Heart right ventricle (tissue), 16 donors: ENCODE results near the gene TPD52L2. TPM values are rescaled to one million over a fixed set of nuclear protein-coding genes. Genes with fewer than 3 reads are reported as not detected.
"Not testable (repeated sequence)": the region's sequence is repeated elsewhere in the genome, so short reads cannot be mapped to it uniquely, and the experiment has no call there.

Experiments
- ATAC-seq, 8 donors: fragments of 200-7000 bp; cut with Tn5 transposase; one replicate each; pipeline ENCODE4 v1.9.1; 2020; ENCODE audit warnings: mild to moderate bottlenecking in 8 of 8, moderate library complexity in 8 of 8, moderate number of reproducible peaks in 1 of 8
- DNase-seq, 2 donors: peaks; one replicate each; pipeline ENCODE4 v3.0.0-alpha.2; 2020
- H3K27ac ChIP-seq, 10 donors: fragments of 200-600 bp; sonication (generic) in 2 of 10; one replicate each; pipeline versions ENCODE4 v1.5.0 to v1.8.0; 2020 to 2022; ENCODE audit warnings: mild to moderate bottlenecking in 3 of 10
- H3K27me3 ChIP-seq, 7 donors: fragments of 200-600 bp; one replicate each; pipeline ENCODE4 v1.8.0; 2021 to 2022; ENCODE audit warnings: mild to moderate bottlenecking in 2 of 7
- H3K36me3 ChIP-seq, 9 donors: fragments of 200-600 bp; sonication (generic) in 1 of 9; one replicate each; pipeline versions ENCODE4 v1.5.0 to v1.8.0; 2020 to 2022; ENCODE audit warnings: mild to moderate bottlenecking in 2 of 9
- H3K4me1 ChIP-seq, 9 donors: fragments of 200-600 bp; sonication (generic) in 1 of 9; one replicate each; pipeline versions ENCODE4 v1.5.0 to v1.8.0; 2020 to 2022; ENCODE audit warnings: mild to moderate bottlenecking in 4 of 9
- H3K4me3 ChIP-seq, 10 donors: fragments of 200-600 bp; sonication (generic) in 2 of 10; one replicate each; pipeline versions ENCODE4 v1.5.0 to v1.8.0; 2020 to 2022; ENCODE audit warnings: mild to moderate bottlenecking in 7 of 10, moderate library complexity in 2 of 10
- H3K9me3 ChIP-seq, 11 donors: fragments of 200-600 bp in 10 of 11; sonication (generic) in 2 of 11; one replicate each; pipeline versions ENCODE4 v1.5.0 to v1.8.0; 2013 to 2022; ENCODE audit warnings: mild to moderate bottlenecking in 2 of 11, control low read depth in 1 of 11, moderate library complexity in 1 of 11
- CTCF ChIP-seq, 9 donors: fragments of 200-600 bp; sonication (generic) in 2 of 9; IDR thresholded peaks; one replicate each; pipeline versions ENCODE4 v1.5.0 to v1.8.0; 2021 to 2022; ENCODE audit warnings: antibody characterized with exemption in 9 of 9, mild to moderate bottlenecking in 5 of 9, moderate library complexity in 1 of 9
- WGBS, 2 donors: extraction: QIAGEN DNeasy Blood & Tissue Kit; methylation state at CpG; one replicate each; pipeline ENCODE4 v1.1.7; 2013; ENCODE audit warnings: inconsistent platforms in 1 of 2; 5-methylcytosine and 5-hydroxymethylcytosine counted together
- intact Hi-C, 10 donors: fragments of 100-400 bp; cut with DNase I; formaldehyde crosslinking; loops; one replicate each; pipeline versions ENCODE4 v1.11.1 to v1.14.2; 2022
- polyA plus RNA-seq, 2 donors: library from polyadenylated mRNA; stranded (reverse); fragments of 200-250 nt; gene quantifications; one replicate each; pipeline ENCODE4 v1.2.3, GENCODE V29; 2013
- total RNA-seq, 10 donors: library from RNA; stranded (reverse); fragmentation: NEBNext Ultra II Directional in 3 of 10; extraction: Animal tissue kit (Norgen Biotek cat#: 25700) in 3 of 10; gene quantifications; one replicate each; pipeline versions ENCODE4 v1.2.1 to v1.2.4, GENCODE V29; 2021 to 2023
- donor health status: Arrhythmogenic right ventricular cardiomyopathy.
- donor health status: ischemic (EF 13 %, LVEDD 7.1; RV severe dilation, severe dysfunction).
- donor health status: healthy with polysubstance abuse.
- donor health status: DM: no; HTN: yes; CAD: no.
- donor health status: DM: no; HTN: no; CAD: no.
- donor health status: ischemic (EF 25% LVEDD 6.9; RV normal size, moderate dysfunction).
- donor health status: ischemic (EF 25% LVEDD 5.7; RV mildly dilated, moderate dysfunction).
- donor health status: healthy.
- donor health status: DM: yes; HTN: yes; CAD: no.
- donor health status: Ischemic cardiomyopathy.
- donor health status: ischemic (EF 35%, LVEDD 5.7; RV mildly dilated, moderate dysfunction).
- donor health status: nonischemic (EF 11% LVEDD 7.7; RV severe dilation, severe dysfunction).
- donor health status: DM: yes; HTN: yes; CAD: no.
- donor health status: PGD.
- donor health status: ischemic (EF 29% LVEDD 5.4; RV normal size, mild dysfunction).
- donor health status: nonischemic (EF 23%, LVEDD 6.1; RV moderate dilation, normal function).

TPD52L2 gene
- total and polyA plus RNA-seq, 12 donors, result 50.6 to 119 (median 72.8) TPM

GRCh38 chr20:63926298-63926697, 61.2 kb downstream of the TPD52L2 start:
- intact Hi-C loops, result no loop called here
- H3K36me3 ChIP-seq, result peaks cover 0 to 85% (median 30%) of the 10 kb centered on the region in 9 donors
- TF ChIP-seq CTCF (IDR thresholded peaks at IDR 0.05), result no peak

GRCh38 chr20:63929071-63929470, 64.0 kb downstream of the TPD52L2 start:
- Histone ChIP-seq H3K27me3 (no peaks in the 10 kb centered on the region), H3K9me3 (no peaks in the 10 kb centered on the region), H3K4me3 (no peak overlapping the region), H3K36me3 (peaks cover 0 to 93% (median 46%) of the 10 kb centered on the region in 9 donors), H3K4me1 (peaks cover 0 to 28% (median 4%) of the 10 kb centered on the region in 9 donors), H3K27ac (no peak overlapping the region)
- ATAC-seq (no peak), DNase-seq (no peak)
- intact Hi-C loops, result no loop called here
- 97 to 98% methylated on average over 26 of the region's 26 CpGs for WGBS, 2 donors
- no peak for TF ChIP-seq CTCF (IDR thresholded peaks at IDR 0.05)

More at GRCh38 chr20:63926298-63926697, 61.2 kb downstream of the TPD52L2 start:
- Histone ChIP-seq H3K4me3 (no peak overlapping the region), H3K4me1 (peaks cover 0 to 40% (median 7%) of the 10 kb centered on the region in 9 donors), H3K27ac (no peak overlapping the region), H3K27me3 (no peaks in the 10 kb centered on the region), H3K9me3 (no peaks in the 10 kb centered on the region)
- ATAC-seq (no peak), DNase-seq (no peak)
- 70 to 76% methylated on average over 8 of the region's 8 CpGs for WGBS, 2 donors

GRCh38 chr20:63929473-63929883, 64.4 kb downstream of the TPD52L2 start:
- Histone ChIP-seq H3K4me1 (peaks cover 0 to 25% (median 4%) of the 10 kb centered on the region in 9 donors), H3K36me3 (peaks cover 0 to 96% (median 46%) of the 10 kb centered on the region in 9 donors)
- H3K9me3 ChIP-seq, intact Hi-C loops, H3K27ac ChIP-seq, ATAC-seq, H3K27me3 ChIP-seq, DNase-seq, H3K4me3 ChIP-seq: not testable (repeated sequence)
- WGBS, 2 donors, result 96% methylated on average over 31 of the region's 31 CpGs

- intact Hi-C loops, result no loop called here
- peaks cover 0 to 98% (median 53%) of the 10 kb centered on the region in 9 donors for H3K36me3 ChIP-seq
- H3K27me3 ChIP-seq, result no peaks in the 10 kb centered on the region
- H3K9me3 ChIP-seq, result no peaks in the 10 kb centered on the region
- peak overlapping the region in 7 of 10 donors; percentile 20 to 64 (median 50) for H3K27ac ChIP-seq
- H3K4me3 ChIP-seq, result no peak overlapping the region
- peak; percentile 77 to 94 (median 92) for ATAC-seq
- peak; percentile 72 to 79 for DNase-seq
- peaks cover 0 to 19% (median 4%) of the 10 kb centered on the region in 9 donors for H3K4me1 ChIP-seq
- TF ChIP-seq CTCF (IDR thresholded peaks at IDR 0.05), result no peak
- 41 to 70% methylated on average over 37 of the region's 37 CpGs for WGBS, 2 donors
These were observed 66.0 kb downstream of the TPD52L2 start for GRCh38 chr20:63930971-63931553.

- Histone ChIP-seq H3K27ac (peak overlapping the region in 4 of 10 donors; percentile 29 to 64 (median 55)), H3K4me1 (peaks cover 0 to 19% (median 4%) of the 10 kb centered on the region in 9 donors), H3K36me3 (peaks cover 0 to 98% (median 58%) of the 10 kb centered on the region in 9 donors), H3K9me3 (no peaks in the 10 kb centered on the region), H3K4me3 (no peak overlapping the region), H3K27me3 (no peaks in the 10 kb centered on the region)
- WGBS, 2 donors, result 88 to 93% methylated on average over 19 of the region's 19 CpGs
- TF ChIP-seq CTCF (IDR thresholded peaks at IDR 0.05), result no peak
- peak in 3 of 8 donors; percentile 1 to 6 (median 2) for ATAC-seq
- intact Hi-C loops, result no loop called here
- DNase-seq, result no peak
These were observed 66.7 kb downstream of the TPD52L2 start for GRCh38 chr20:63931735-63932134.
